SIG-M5 treated with dmso at 0.1 percent for 504 hours (cell line): ENCODE data around the gene PROSER1.
"Not testable (repeated sequence)": the region's sequence is repeated elsewhere in the genome, so short reads cannot be mapped to it uniquely, and the experiment has no call there.

Source experiments
- DNase-seq: peaks from one replicate; lab custom pipeline; 2025; ENCODE audit not compliant: unreplicated experiment; lab: John Stamatoyannopoulos, UW

PROSER1 gene

GRCh38 chr13:39037880-39038568, at the start of gene PROSER1, which contains the start of gene NHLRC3:
TSS of gene PROSER1 (minus strand) at chr13:39038089. CDS start at chr13:39037242, 847 bp downstream.
TSS of gene NHLRC3 (plus strand) at chr13:39038456. CDS start at chr13:39038640, 184 bp downstream.
- DNase-seq, result peak; percentile 93

DNA sequence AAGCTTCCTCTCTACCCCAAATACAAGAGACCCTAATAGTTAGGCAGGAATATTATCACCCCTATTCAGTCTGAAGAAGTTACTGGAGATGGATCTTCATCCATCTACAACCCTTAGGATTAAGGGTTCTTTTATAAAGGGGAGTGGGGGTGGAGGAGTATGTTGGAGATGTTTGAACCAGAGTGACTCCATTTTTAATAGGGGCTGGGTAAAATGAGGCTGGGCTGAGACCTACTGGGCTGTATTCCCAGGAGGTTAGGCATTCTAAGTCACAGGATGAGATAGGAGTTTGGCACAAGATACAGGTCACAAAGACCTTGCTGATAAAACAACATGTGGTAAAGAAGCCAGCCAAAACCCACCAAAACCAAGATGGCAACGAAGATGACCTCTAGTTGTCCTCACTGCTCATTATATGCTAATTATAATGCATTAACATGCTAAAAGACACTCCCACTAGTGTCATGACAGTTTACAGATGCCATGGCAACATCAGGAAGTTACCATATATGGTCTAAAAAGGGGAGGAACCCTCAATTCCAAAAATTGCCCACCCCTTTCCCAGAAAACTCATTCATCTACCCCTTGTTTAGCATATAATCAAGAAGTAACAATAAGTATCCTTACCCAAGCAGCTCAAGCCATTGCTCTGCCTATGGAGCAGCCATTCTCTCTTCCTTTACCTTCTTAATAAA, 48.5 kb upstream of the PROSER1 start:
- DNase-seq, result not testable (repeated sequence)

GRCh38 chr13:39073983-39074382, 36.1 kb upstream of the PROSER1 start:
- DNase-seq, result no peak

GRCh38 chr13:39072842-39073241, 35.0 kb upstream of the PROSER1 start:
- no peak for DNase-seq

DNA sequence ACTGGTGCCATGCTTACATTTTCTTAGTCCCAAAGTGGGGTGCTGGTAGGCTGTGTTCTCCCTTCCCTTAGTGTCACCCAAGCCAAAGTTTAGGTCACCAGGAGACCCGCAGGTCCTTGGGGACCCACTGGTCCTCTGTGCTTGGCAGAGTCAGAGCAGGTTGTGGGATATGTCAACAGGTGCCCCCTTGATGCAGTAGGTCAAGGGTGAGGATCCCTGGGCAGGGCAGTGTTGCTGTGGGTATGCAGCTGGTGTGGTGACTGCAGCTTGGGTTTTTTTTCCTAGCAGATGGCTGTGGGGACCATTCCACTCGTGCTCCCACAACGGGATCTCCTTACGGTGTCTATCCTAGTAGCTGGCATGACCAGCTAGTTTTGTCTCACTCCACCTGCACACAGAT, 24.1 kb upstream of the PROSER1 start:
- DNase-seq, result no peak

GRCh38 chr13:39058040-39058439, 20.2 kb upstream of the PROSER1 start:
- DNase-seq, result no peak

- no peak for DNase-seq
Measured at GRCh38 chr13:39056018-39056417, 18.1 kb upstream of the PROSER1 start.

- DNase-seq, result no peak
Measured at GRCh38 chr13:39054112-39054511, 16.2 kb upstream of the PROSER1 start.

GRCh38 chr13:39052944-39053343, 15.1 kb upstream of the PROSER1 start:
- DNase-seq, result no peak

GRCh38 chr13:39051157-39051556, 13.3 kb upstream of the PROSER1 start:
- peak; percentile 47 for DNase-seq

GRCh38 chr13:39049274-39049673, 11.4 kb upstream of the PROSER1 start:
- DNase-seq, result no peak

DNA sequence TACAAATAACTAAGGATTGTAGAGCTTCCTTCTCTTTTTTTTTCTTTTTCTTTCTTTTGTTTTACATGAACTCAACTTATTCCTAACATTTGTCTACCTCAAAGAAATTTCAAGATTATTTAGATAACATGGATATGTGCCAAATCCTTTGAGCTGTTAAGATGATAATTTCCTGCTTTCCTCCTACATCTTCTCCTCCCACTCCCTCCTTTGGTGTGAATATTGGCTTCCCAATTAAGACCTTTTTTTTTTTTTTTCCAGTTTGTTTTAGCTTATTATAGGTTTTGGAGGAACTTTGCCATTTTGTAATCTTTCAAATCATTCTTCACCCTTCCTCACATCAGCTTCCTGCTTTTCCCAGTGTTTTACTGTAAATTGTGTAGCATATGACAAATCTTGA, 10.9 kb upstream of the PROSER1 start:
- no peak for DNase-seq

GRCh38 chr13:39047560-39047959, 9.7 kb upstream of the PROSER1 start:
- peak; percentile 24 for DNase-seq

GRCh38 chr13:39044536-39044935, 6.6 kb upstream of the PROSER1 start:
- no peak for DNase-seq

DNA sequence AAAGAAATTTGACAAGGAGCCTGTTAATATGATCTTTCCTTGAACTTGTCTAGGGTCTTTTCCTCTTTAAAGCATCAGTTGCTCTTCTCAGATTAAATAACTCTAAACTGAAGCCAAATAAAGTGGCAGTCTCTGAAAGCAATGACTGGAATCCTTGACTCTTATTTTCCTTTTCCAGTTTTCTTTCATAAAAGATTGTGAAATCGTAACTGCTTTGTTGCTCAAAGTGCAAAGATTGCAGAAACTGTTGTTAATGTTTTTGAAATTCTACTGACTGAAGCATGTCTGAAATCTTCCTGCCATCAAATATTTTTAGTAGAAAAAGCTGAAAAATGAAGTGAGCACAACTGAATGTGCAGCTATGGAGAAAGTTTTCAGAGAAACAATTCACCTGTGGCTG, 2.3 kb upstream of the PROSER1 start:
- DNase-seq, result peak; percentile 56

- peak; percentile 52 for DNase-seq
Measured at GRCh38 chr13:39039041-39039440, 1.2 kb upstream of the PROSER1 start.

- DNase-seq, result peak; percentile 70
Measured at GRCh38 chr13:39038569-39039030, 711 bp upstream of the PROSER1 start.

DNA sequence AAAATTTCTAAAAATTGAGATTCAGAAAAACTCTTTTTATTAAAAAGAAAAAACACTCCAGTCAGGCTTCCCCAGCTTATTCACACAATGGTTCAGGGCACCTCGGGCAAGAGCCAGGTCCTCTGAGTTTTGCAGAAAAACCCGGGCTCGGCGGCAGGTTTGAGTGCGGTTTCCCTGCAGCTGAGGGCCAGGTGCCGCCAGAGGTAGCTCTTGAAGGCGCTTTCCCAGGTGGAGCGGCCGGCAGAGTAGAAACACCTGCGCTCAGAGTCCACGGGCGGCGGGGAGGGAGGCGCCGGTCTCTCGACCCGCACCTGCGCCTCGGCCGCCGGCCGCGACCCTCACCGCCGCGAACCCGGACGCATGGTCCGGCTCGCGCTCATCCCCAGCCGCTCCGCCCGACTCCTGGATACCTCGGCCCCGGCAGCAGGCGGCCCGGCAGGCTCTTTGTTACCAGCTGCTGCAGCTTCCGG, 444 bp downstream of the PROSER1 start:
- peak; percentile 36 for DNase-seq

DNA sequence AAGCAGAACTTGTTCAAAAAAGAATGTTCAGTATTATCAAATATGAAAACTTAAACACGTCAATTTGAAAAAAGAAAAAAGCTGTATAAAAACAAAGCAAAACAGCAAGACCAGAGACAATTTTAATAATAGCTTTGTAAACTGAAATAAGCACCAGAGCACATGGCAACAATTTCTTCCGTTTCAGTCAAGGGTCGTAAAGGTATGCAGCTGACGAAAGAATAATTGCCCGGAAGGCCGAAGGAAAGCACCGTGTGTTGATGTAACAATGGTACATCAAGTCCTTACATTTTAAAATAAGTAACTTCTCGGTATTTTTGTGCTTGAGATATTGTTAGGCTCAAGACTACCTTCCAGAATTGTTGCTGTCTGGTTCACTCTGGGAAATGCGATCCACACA, 1.7 kb downstream of the PROSER1 start:
- DNase-seq, result peak; percentile 26

DNA sequence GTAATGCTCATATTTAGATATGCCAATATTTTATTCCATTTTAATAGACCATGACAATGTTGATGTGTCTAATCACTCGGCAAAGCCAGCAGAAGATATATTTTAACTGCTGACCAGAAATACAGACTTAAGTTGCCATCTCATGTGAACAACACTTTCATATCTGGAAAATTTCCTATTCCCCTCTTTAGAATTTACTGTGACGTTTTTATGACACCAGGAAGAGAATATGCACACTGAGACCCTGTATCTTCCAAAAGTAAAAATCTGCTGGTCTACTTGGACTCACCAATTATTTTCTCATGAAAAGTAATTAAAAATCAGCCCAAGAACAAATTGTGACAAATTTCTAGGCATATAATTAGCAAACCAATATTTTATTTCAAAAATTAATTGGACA, 2.1 kb downstream of the PROSER1 start:
- DNase-seq, result peak; percentile 6

DNA sequence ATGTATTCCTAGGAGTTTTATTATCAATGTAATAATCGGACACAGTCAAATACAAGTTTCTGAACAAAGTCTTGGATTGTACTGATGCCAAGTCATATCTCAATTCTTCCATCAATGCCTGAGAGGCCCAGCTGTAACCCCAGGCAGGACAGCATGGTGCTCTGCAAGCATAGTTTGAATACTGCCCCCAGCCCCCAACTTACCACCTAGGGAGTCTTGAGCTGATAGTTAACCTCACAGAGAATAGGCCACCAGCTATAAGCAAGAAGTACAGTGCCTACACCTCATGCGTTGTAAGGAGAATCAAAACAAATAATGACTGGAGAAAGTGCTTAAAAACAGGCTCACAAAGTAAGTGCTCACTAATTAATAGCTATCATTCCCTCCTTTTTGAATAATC, 2.7 kb downstream of the PROSER1 start:
- DNase-seq, result no peak

DNA sequence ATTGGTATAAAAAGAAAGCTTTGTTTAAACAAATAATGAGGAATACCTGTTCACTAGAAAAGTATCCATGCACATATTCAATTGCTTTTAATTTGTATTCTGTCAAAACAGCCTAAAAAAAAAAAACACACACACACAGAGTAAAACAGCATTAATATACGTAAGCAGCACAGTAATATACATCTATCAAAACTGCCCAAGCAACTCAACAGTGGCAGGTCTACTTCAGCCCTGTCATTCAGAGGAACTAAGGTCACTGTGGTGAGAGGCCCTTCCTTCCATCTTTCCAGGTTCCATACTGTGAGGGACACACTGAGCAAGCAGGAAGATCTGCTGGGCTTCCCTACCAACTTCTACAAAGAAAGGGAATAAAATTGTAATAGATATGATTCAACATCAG, 3.8 kb downstream of the PROSER1 start:
- DNase-seq, result no peak
